GM19099 (cell line): ENCODE results near the gene BTBD8.

Experiments
- POLR2A ChIP-seq: IDR thresholded peaks from 3 replicates; pipeline ENCODE4 v1.6.1; 2011; ENCODE audit warnings: low read depth; ENCODE audit not compliant: insufficient read length; ENCODE audit errors: extremely low read depth

The BTBD8 gene

GRCh38 chr1:92081031-92081430 lies 886 bp downstream of the BTBD8 start:
- TF ChIP-seq POLR2A = no peak

GRCh38 chr1:92084651-92085050 lies 4.5 kb downstream of the BTBD8 start:
- TF ChIP-seq POLR2A = no peak

- TF ChIP-seq POLR2A = no peak
These were observed 5.6 kb downstream of the BTBD8 start for GRCh38 chr1:92085727-92086126.

DNA sequence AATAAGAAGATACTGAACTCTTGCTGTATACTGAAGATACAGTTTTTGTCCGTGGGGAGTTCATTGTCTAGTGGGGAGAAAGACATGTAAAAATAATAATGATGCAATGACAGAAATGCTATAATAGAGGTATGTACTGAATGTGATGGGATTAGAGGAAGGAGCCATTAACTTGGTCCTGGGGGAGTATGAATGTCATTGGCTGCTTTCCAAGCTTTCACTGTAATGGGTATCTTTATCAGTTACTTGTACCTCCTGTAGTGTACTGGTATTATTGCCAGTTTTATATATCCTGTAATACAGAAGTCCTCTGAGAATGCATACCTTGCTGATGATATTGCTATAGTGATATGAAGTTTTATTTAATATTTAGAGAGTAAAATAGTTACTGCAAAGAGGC lies 7.4 kb downstream of the BTBD8 start:
- no peak for TF ChIP-seq POLR2A

DNA sequence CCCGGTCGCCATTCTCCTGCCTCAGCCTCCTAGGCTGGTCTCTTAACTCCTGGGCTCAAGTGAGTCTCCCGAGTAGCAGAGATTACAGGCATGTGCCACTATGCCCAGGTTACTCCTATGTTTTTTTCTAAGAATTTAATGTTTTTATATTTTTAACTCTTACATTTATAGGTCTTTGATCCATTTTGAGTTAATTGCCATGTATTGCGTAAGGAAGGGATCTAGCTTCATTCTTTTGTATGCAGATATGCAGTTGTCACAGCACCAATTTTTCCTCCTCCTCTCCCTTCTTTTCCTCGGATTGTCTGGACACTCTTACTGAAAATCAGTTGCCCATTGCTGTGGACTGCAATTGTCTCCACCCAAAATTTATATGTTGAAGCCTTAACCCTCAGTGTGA lies 11.5 kb downstream of the BTBD8 start:
- no peak for TF ChIP-seq POLR2A

GRCh38 chr1:92094090-92094489 lies 13.9 kb downstream of the BTBD8 start:
- no peak for TF ChIP-seq POLR2A

DNA sequence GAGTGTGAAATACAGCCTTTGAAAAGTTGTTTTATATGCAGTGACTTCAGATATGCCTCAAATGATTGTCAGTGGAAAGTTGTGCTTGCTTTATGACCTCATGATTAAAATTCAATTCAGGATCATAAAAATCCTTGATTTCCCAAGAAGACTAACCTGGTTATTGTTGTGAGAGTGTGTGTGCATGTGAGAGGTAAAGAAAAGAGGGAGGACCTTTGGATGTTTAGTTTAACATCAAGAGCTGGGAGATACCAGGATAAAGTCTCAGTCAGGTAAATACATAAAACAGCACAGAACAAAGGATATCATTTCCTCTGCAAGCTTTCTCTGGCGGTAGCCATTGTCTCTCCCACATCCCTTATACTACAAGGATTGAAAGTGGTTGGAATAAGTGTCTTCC lies 14.4 kb downstream of the BTBD8 start:
- no peak for TF ChIP-seq POLR2A

GRCh38 chr1:92095874-92096273 lies 15.7 kb downstream of the BTBD8 start:
- no peak for TF ChIP-seq POLR2A

GRCh38 chr1:92096317-92096716 lies 16.2 kb downstream of the BTBD8 start:
- TF ChIP-seq POLR2A = no peak

GRCh38 chr1:92105546-92106081 lies 25.5 kb downstream of the BTBD8 start:
- no peak for TF ChIP-seq POLR2A

- no peak for TF ChIP-seq POLR2A
These were observed 28.5 kb downstream of the BTBD8 start for GRCh38 chr1:92108631-92109030.

DNA sequence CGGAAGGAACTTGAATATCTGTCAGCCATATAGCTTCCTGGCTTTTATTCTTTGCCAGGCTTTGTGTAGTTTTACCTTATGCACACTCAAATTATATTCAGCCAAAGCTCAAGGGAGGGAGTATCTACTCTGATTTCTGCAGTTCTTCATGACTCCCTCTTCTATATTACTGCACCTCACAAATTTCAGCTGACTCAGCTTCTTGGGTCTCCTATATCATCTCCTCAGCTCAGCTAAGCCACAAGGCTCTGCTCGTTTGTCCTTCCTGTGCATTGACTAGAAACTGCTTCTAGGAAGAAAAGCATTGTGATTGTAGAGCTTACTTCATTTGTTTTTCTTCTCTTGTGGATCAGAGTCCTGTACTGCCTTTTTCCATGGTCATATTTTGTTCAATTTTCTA lies 37.4 kb downstream of the BTBD8 start:
- no peak for TF ChIP-seq POLR2A

- TF ChIP-seq POLR2A = no peak
These were observed 38.7 kb downstream of the BTBD8 start for GRCh38 chr1:92118826-92119225.

GRCh38 chr1:92123868-92124267 lies 43.7 kb downstream of the BTBD8 start:
- no peak for TF ChIP-seq POLR2A

GRCh38 chr1:92125204-92125603 lies 45.1 kb downstream of the BTBD8 start:
- TF ChIP-seq POLR2A = no peak

GRCh38 chr1:92126088-92126487 lies 45.9 kb downstream of the BTBD8 start:
- no peak for TF ChIP-seq POLR2A

DNA sequence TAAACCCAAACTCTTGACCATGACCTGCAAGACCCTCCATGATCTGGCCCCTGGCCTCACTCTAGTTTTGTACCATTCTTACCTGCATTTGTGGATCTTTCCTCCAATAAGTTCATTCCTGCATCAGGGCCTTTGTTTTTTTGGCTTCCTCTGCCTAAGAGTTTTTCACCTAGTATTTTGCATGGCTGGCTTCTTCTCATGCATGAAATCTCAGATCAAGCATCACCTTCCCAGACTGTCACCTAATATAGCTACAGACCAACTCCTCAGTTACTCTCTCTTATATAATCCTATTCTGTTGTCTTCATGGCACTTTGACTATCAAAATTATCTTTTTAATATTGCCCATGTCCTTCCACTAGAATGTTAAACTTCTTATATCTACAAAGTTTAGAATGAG lies 54.2 kb downstream of the BTBD8 start:
- TF ChIP-seq POLR2A = no peak
